Liver (tissue), 9 donors: ENCODE results near the gene TTC7B. TPM values are rescaled to one million over a fixed set of nuclear protein-coding genes. Genes with fewer than 3 reads are reported as not detected.

Experiments used
- DNase-seq: peaks from one replicate; pipeline ENCODE4 v3.0.0-alpha.2; 2017; ENCODE audit warnings: low spot score
- H3K27ac ChIP-seq, 2 donors: one replicate each; pipeline ENCODE4 v1.7.0; 2013; ENCODE audit warnings: inconsistent platforms in 2 of 2, low read length in 2 of 2, control low read depth in 1 of 2, low read depth in 1 of 2, mild to moderate bottlenecking in 1 of 2
- H3K27me3 ChIP-seq, 4 donors: one replicate each; pipeline versions ENCODE4 v1.6.1 to v1.7.0; 2013; ENCODE audit warnings: low read length in 3 of 4, inconsistent platforms in 1 of 4, mild to moderate bottlenecking in 1 of 4, moderate library complexity in 1 of 4; ENCODE audit not compliant: control insufficient read depth in 4 of 4, insufficient read depth in 4 of 4
- H3K36me3 ChIP-seq, 4 donors: one replicate each; pipeline versions ENCODE4 v1.6.1 to v1.7.0; 2013; ENCODE audit warnings: low read length in 3 of 4, mild to moderate bottlenecking in 3 of 4, low read depth in 1 of 4, moderate library complexity in 1 of 4; ENCODE audit not compliant: control insufficient read depth in 4 of 4, insufficient read depth in 3 of 4
- H3K4me1 ChIP-seq, 4 donors: one replicate each; pipeline versions ENCODE4 v1.6.1 to v1.7.0; 2013; ENCODE audit warnings: low read length in 3 of 4, mild to moderate bottlenecking in 3 of 4, moderate library complexity in 1 of 4; ENCODE audit not compliant: control insufficient read depth in 4 of 4, insufficient read depth in 4 of 4
- H3K4me3 ChIP-seq, 3 donors: one replicate each; pipeline versions ENCODE4 v1.6.1 to v1.7.0; 2013; ENCODE audit warnings: low read length in 3 of 3, control low read depth in 1 of 3, low read depth in 1 of 3, mild to moderate bottlenecking in 1 of 3
- H3K9ac ChIP-seq, 2 donors: one replicate each; pipeline ENCODE4 v1.7.0; 2013; ENCODE audit warnings: low read length in 2 of 2, mild to moderate bottlenecking in 2 of 2, moderate library complexity in 2 of 2, control low read depth in 1 of 2, low read depth in 1 of 2
- H3K9me3 ChIP-seq, 4 donors: one replicate each; pipeline versions ENCODE4 v1.6.1 to v1.7.0; 2013; ENCODE audit warnings: low read length in 3 of 4; ENCODE audit not compliant: control insufficient read depth in 4 of 4
- CTCF ChIP-seq: fragments of 150-350 bp; IDR thresholded peaks from 2 replicates; pipeline ENCODE4 v1.5.1; 2017; ENCODE audit warnings: improper control_type of control experiment, low read depth, low read length; ENCODE audit not compliant: missing input control
- EGR1 ChIP-seq, 2 donors: IDR thresholded peaks; 2 replicates each; pipeline ENCODE4 v1.6.1; 2016 to 2018; ENCODE audit warnings: antibody characterized with exemption in 2 of 2, low read depth in 2 of 2
- FOXA1 ChIP-seq: IDR thresholded peaks from 2 replicates; pipeline ENCODE4 v1.6.1; 2016; ENCODE audit warnings: antibody characterized with exemption
- GABPA ChIP-seq, 2 donors: IDR thresholded peaks in 1 of 2; conservative IDR thresholded peaks in 1 of 2; 2 replicates each; pipeline ENCODE4 v1.6.1; 2016; ENCODE audit warnings: antibody characterized with exemption in 2 of 2, mild to moderate bottlenecking in 1 of 2, moderate library complexity in 1 of 2
- HNF4A ChIP-seq, 2 donors: conservative IDR thresholded peaks; 2 replicates each; pipeline ENCODE4 v1.6.1; 2016; ENCODE audit warnings: antibody characterized with exemption in 2 of 2, mild to moderate bottlenecking in 2 of 2
- RAD21 ChIP-seq, 2 donors: IDR thresholded peaks; 2 replicates each; pipeline ENCODE4 v1.6.1; 2016; ENCODE audit warnings: antibody characterized with exemption in 2 of 2, mild to moderate bottlenecking in 2 of 2
- RXRA ChIP-seq, 2 donors: IDR thresholded peaks; 2 replicates each; pipeline ENCODE4 v1.6.1; 2017 to 2018; ENCODE audit warnings: antibody characterized with exemption in 2 of 2, mild to moderate bottlenecking in 1 of 2
- TAF1 ChIP-seq: conservative IDR thresholded peaks from 2 replicates; pipeline ENCODE4 v1.6.1; 2016; ENCODE audit warnings: antibody characterized with exemption, mild to moderate bottlenecking
- ZBTB33 ChIP-seq: IDR thresholded peaks from 2 replicates; pipeline ENCODE4 v1.6.1; 2016; ENCODE audit warnings: antibody characterized with exemption
- WGBS: extraction: QIAGEN DNeasy Blood & Tissue Kit; methylation state at CpG from one replicate; pipeline ENCODE4 v1.1.7; 2013; 5-methylcytosine and 5-hydroxymethylcytosine counted together
- polyA plus RNA-seq, 2 donors: library from polyadenylated mRNA; stranded (reverse) in 1 of 2; unstranded in 1 of 2; fragments of 200-250 nt in 1 of 2; fragments of >200 nt in 1 of 2; fragmentation: Nextera tagmentation in 1 of 2; extraction: Ambion mirVana in 1 of 2; gene quantifications; one replicate each; pipeline versions ENCODE4 v1.2.1 to v1.2.3, GENCODE V29; 2013 to 2015
- total RNA-seq, 2 donors: library from RNA; depleted of rRNA; stranded (reverse); fragments of >200 nt; gene quantifications; one replicate each; pipeline ENCODE4 v1.2.3, GENCODE V29; 2014
- TF ChIP-seq, protein P1 (sequence below): IDR thresholded peaks from 2 replicates; pipeline ENCODE4 v1.6.1; 2016; ENCODE audit warnings: antibody characterized with exemption, mild to moderate bottlenecking
- donor health status: healthy.
- donor health status: healthy.
- donor health status: healthy.
- donor health status: healthy.
- donor health status: healthy.

TTC7B gene
- total and polyA plus RNA-seq, 4 donors = 9.1 to 31.0 (median 12.5) TPM

DNA sequence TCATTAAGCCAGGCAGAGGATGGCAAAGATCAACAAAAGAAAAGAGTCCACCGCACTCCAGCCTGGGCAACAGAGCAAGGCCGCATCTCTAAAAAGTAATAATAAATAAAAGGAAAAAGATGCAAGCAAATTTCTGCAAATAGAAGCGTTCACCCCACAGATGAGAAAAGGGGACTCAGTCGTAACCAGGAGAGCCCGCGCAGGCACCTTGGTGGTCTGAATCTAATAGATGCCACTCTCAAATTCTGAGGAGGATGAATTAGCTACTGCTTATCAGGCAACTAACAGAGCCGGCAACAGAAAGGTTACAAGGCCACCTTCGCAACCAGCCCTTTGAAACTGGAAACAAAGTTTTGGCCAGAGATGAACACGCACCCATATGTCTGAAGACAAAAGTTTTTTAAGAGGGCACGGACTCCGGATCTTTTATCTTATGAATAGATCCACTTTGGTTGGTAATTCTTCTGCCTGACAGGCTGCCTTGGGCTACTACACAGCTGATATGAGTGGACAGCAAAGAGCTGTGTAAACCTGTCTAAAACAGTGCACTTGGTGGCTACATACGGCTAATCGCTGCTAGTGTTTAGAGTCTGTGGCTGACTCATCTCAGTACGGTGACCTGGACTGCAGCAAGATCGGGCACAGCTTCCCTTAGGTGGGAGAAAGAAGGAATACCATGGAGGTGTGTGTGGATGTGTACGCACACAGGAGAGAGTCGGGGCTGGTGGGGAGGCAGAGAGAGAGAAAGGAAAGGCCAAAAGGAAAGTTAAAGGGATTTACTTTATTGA, 32.9 kb upstream of the TTC7B start:
- no peak for DNase-seq
- no peaks in the 10 kb centered on the region for H3K4me1 ChIP-seq
- H3K4me3 ChIP-seq = no peak overlapping the region
- TF ChIP-seq RXRA (IDR thresholded peaks at IDR 0.05) = no peak
- no peak for TF ChIP-seq ZBTB33
- no peak for TF ChIP-seq GABPA (IDR thresholded peaks at IDR 0.05 in 1 of 2, conservative IDR thresholded peaks at IDR 0.05 in 1 of 2)
- no peak for TF ChIP-seq RAD21 (IDR thresholded peaks at IDR 0.05)
- TF ChIP-seq EGR1 (IDR thresholded peaks at IDR 0.05; ENCODE audit: low read depth in 2 of 2) = no peak
- no peak for TF ChIP-seq FOXA1
- no peak for TF ChIP-seq CTCF
- TF ChIP-seq, protein P1, sequence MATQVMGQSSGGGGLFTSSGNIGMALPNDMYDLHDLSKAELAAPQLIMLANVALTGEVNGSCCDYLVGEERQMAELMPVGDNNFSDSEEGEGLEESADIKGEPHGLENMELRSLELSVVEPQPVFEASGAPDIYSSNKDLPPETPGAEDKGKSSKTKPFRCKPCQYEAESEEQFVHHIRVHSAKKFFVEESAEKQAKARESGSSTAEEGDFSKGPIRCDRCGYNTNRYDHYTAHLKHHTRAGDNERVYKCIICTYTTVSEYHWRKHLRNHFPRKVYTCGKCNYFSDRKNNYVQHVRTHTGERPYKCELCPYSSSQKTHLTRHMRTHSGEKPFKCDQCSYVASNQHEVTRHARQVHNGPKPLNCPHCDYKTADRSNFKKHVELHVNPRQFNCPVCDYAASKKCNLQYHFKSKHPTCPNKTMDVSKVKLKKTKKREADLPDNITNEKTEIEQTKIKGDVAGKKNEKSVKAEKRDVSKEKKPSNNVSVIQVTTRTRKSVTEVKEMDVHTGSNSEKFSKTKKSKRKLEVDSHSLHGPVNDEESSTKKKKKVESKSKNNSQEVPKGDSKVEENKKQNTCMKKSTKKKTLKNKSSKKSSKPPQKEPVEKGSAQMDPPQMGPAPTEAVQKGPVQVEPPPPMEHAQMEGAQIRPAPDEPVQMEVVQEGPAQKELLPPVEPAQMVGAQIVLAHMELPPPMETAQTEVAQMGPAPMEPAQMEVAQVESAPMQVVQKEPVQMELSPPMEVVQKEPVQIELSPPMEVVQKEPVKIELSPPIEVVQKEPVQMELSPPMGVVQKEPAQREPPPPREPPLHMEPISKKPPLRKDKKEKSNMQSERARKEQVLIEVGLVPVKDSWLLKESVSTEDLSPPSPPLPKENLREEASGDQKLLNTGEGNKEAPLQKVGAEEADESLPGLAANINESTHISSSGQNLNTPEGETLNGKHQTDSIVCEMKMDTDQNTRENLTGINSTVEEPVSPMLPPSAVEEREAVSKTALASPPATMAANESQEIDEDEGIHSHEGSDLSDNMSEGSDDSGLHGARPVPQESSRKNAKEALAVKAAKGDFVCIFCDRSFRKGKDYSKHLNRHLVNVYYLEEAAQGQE = no peak
- H3K9ac ChIP-seq = no peak overlapping the region
- H3K27ac ChIP-seq = no peak overlapping the region
- WGBS = 91% methylated on average over 17 of the region's 17 CpGs
- H3K9me3 ChIP-seq = no peaks in the 10 kb centered on the region
- no peaks in the 10 kb centered on the region for H3K27me3 ChIP-seq
- H3K36me3 ChIP-seq = no peaks in the 10 kb centered on the region

GRCh38 chr14:90846511-90846910, 30.3 kb upstream of the TTC7B start:
- TF ChIP-seq HNF4A (conservative IDR thresholded peaks at IDR 0.05) (no peak), EGR1 (IDR thresholded peaks at IDR 0.05; ENCODE audit: low read depth in 2 of 2) (no peak), TAF1 (no peak), RXRA (IDR thresholded peaks at IDR 0.05) (no peak)
- Histone ChIP-seq H3K36me3 (no peaks in the 10 kb centered on the region), H3K9me3 (no peaks in the 10 kb centered on the region), H3K27ac (no peak overlapping the region), H3K9ac (no peak overlapping the region), H3K4me3 (no peak overlapping the region), H3K27me3 (no peaks in the 10 kb centered on the region), H3K4me1 (no peaks in the 10 kb centered on the region)
- no peak for DNase-seq
- 95% methylated on average over 4 of the region's 4 CpGs for WGBS
